T-helper 9 cell (primary cell): ENCODE measurements around the gene ANKFN1.

ENCODE experiments used
- DNase-seq: peaks from one replicate; pipeline ENCODE4 v3.0.0-alpha.2; 2020

ANKFN1 gene

DNA sequence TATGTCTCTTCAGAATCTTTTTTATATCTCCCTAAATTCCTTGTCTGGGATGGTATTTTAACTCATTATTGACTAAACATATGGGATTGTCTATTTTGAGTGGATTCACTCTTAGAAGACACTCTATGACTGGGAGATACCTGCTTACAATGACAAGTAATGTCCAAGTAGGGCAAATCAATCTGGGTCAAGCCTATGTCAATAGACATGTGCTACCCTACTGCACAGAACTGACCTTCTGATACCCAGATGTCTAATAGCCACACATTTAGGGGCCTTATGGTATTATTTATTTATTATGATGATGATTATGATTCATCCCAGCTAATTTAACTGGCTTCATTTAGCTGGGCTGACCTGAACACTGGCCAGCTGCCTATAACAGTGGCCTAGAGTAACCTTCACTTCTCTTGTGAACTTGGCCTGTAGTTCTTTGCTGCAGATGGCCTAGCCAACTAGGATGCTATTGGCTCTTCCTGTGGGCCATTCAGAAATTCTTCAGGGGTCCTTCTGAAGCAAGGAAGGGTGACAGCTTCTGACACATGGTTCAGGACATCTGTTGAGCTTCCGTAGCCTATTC lies 138.0 kb downstream of the ANKFN1 start:
- DNase-seq = no peak

- DNase-seq = no peak
Observed at GRCh38 chr17:56292010-56292409, 138.7 kb downstream of the ANKFN1 start.

DNA sequence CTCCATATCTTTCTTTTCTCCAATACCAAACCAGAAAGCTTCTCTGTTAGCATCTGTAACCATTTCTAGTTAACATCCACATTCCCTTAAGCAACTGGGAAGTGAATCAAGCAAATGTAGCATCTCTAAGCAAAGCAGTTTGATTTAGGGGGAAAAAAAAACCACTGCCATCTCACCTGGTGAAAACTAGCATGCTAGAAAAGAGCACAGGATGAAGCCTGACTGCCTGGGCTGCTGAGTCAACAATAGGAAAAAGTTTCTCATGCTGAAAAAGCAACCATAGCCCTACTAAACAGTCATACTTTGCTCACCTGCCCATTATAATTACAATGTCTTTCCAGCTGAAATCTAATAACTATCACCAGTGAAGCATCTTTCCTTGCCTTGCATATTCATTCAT lies 139.3 kb downstream of the ANKFN1 start:
- DNase-seq = no peak

GRCh38 chr17:56297184-56297583 lies 143.9 kb downstream of the ANKFN1 start:
- no peak for DNase-seq

DNA sequence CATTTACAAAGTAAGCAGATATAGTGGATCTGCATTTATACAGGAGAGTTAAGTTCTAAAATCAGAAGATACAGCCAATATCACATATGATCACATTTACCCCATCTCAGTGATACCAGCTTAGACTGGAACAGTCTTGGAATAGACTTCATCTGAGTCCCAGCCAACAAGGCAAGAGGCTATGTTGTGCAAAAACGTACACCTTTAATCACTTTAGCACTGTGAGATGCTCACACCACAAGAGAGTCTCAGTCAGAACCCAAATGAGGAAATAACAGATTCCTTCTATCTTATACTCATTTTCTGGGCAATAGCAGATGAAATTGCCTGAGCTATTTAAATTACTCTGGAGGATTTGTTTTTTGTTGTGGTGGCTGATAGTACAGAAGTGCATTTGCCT lies 145.6 kb downstream of the ANKFN1 start:
- DNase-seq = no peak

GRCh38 chr17:56300144-56300543 lies 146.9 kb downstream of the ANKFN1 start:
- DNase-seq = no peak

- no peak for DNase-seq
Observed at GRCh38 chr17:56305007-56305406, 151.7 kb downstream of the ANKFN1 start.

DNA sequence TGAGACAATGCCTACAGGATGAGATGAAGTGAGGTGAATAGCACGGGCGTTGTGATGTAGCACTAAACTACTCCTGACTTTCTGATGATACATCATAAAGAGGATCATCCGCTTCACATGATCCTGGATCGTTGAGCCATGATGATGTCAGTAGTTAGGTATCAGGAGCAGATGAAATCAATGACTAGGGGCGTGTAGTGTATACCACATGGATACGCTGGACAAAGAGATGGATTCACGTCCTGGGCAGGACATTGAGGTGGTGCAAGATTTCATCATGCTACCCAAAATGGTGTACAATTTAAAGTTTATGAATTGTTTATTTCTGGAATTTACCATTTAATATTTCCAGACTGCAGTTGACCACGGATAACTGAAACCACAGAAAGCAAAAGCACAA lies 156.6 kb downstream of the ANKFN1 start:
- no peak for DNase-seq

GRCh38 chr17:56310782-56311181 lies 157.5 kb downstream of the ANKFN1 start:
- no peak for DNase-seq

DNA sequence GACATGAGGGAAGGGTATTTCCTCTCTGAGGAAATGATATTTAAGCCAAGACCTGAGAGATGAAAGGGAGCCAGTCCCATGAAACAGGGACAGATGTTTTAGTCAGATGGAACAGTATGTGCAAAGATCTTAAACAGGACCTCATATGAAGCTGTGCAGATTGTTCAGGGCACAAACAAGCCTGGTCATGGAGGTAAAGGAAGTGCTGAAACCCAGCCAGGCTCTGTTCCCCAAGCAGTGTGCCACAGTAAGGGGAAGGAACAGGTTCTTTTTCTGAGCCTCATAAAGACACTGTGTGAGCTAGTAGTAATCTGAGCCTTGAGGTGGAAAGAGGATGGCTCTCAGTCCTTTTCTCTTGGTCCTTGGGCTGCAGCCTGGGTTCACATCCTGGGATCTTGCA lies 159.9 kb downstream of the ANKFN1 start:
- DNase-seq = no peak

DNA sequence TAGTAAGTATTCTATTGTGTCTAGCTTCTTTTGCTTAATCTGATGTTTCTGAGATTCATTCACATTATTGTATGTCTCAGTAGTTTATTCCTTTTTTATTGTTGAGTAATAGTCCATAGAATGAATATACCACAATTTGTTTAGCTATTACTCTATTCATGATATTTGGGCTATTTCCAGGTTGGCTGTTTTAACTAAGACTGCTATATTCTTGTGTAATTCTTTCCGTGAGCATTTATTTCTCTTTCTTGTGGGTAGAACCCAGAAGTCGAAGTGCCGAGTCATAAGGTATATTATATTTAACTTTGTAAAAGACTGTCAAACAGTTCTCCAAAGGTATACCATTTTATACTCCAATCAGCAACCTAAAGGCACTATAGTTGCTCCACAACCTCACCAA lies 160.8 kb downstream of the ANKFN1 start:
- no peak for DNase-seq

DNA sequence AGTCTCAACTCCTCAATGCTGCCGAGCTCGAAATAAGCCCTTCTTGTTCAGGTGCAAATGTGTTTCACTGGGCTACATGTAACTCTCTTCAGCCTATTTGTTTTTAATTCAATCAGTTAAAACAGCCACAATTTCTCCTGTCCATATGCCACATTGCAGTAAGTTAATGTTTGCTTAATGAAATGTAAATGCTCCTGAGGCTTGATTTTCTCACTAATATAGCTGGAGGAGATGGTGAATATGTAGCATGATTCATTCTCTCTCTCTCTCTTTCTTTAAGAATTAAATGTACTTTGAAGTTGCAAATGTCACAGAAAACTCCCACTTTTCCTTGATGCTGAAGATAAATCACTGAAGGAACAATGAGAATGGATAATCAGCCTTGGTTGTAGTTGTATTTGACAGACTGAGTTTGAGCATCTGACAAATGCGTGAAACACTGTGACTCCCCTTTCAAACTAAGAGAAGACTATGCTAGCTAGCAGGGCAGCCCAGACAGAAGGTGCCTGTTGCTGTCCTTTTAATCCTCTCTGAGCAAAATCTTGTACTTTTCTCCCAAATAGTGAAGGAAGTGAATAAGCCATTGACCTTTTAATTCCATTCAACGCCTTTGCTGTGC lies 161.8 kb downstream of the ANKFN1 start:
- no peak for DNase-seq

- DNase-seq = no peak
Observed at GRCh38 chr17:56316604-56317003, 163.3 kb downstream of the ANKFN1 start.

DNA sequence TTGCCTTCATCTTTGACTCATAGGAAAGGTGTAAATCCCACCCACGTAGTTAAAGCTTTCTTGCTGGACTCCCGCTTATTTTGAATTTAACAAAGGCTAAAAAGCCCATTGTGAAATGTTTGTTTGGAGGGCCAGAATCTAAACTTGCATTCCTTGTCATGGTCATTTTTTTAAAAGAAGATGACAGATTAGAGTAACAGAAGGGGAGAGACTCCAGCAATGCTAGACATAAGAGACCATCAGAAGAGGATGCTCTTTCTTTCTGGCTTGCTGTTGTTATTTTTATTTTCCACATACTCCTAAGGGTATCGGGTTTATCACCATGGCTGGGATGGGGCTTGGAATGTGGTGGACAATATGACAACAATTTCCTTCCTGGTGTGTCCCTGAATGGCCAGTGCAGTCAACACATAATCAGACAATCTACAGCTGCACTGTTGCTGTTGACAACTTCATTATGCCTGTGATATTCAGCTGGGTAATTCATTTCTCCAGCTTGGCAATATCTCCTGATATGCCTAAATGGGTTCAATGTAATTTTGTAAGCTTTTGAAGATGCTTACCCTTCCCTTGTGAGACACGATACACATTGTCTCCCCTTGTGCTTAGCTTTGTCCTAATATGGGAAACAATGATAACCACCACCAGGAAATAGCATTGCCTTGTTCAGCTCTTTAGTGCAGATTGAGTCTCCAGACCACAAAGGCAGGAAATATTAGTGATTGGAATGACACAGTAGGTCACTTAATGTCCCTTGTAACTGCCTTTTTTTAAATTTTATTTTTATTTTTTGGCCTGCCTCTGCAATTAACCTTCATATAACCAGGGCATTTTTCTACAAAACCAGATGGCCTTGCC lies 164.3 kb downstream of the ANKFN1 start:
- no peak for DNase-seq

- DNase-seq = no peak
Observed at GRCh38 chr17:56319531-56319930, 166.3 kb downstream of the ANKFN1 start.

DNA sequence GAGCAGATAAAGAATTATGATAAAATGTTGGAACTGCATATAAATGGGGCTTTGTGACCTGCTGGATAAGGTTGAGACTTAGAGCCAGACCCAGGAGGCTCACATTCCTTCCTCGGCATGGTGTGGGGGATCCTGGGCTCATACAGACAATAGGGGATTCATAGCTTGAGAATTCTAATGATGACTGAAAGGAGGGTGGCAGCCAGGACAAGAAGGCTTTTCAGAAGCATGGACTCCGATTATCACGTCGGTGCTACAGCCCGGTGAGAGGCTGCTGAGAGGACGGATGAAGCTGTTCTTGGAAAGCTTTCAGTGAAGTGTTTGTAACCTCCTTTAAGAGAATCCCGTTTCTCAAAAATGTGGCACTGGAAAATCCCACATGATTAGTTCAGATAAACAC lies 167.2 kb downstream of the ANKFN1 start:
- no peak for DNase-seq

DNA sequence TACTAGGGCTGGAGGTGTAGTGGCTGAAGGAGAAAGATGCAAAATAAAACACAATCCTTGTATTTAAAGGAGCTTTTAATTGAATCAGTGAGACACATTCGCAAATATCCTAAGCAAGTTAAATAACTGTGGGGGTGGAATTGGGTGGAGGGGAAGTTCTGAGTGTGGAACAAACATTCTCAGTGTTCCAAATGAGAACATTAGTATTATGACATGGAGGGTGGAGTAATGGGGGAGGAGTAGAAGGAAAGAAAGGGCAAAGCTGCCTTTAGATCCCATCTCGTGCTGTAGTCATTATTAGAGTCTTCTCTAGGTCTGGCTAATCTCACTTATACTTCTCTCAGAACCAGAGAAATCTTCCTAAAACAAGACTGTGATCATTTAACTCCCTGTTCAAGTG lies 169.7 kb downstream of the ANKFN1 start:
- no peak for DNase-seq

DNA sequence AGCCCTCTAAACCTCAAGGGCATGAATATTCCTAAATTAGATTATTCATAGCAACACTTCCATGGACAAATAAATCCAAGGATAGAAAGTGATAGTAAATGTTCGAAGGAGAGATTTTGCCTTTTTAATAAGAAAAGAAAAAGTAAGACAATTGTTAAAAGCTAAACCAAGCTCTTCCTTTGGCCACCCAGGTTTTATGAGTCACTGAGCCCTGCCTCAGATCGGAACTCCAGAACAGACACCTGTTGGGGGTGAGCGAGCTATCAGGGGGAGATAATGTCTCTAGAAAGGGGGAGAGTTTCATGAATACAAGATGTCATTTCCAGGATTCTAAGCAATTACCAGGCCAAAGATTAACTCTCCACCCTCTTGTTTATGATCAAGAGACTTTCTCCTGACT lies 171.4 kb downstream of the ANKFN1 start:
- no peak for DNase-seq

DNA sequence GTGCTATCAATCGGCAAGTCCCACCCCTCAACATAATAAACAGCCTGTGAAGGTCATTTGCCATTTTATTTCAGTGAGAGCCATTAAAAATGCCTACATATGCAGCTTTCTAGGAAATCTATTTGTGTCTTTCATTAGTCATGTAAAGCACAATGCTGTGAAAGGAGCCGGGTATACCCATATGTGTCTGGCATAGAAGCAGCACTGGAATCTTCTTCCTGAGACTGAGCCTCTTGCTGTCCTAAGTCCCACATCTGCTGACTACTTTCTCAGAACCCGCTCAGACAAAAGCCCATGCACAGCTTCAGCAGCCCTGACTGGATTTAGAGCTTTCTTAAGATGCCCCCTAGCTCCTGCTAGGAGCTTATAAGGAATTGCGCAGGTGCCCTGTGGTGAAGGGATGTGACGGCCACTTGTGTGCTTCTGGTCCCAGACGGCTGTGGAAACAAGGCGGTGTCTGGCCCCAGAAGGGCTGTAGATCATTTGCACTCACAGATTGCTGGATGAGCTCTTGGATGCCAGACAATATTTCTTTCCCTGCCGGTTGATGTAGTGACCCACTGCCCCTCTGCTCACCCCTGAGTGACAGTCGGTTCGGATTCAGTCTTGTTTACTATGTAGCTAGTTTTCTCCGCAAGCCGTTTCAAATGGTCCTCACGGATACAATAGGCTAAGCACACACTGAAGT lies 172.2 kb downstream of the ANKFN1 start:
- DNase-seq = no peak

GRCh38 chr17:56326001-56326359 lies 172.7 kb downstream of the ANKFN1 start:
- DNase-seq = no peak

DNA sequence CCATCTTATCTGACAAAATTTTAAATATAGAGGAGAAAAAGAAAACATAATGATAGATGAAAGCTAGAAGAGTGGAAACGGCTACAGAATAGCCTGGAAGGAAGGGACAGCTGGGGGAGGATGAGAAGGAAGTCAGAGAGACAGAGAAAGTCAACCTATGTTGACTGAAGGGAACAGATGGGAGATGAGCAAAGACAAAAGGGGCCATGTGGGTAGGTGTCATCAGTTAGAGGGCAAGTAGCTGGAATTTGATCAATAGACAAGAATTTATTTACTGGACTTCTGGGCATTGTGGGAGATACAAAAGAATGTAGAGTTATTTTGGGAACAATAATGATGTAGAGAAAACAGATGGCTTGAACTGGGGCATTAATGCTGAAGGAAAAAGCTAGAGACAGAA lies 194.4 kb downstream of the ANKFN1 start:
- DNase-seq = no peak

GRCh38 chr17:56350592-56350991 lies 197.3 kb downstream of the ANKFN1 start:
- no peak for DNase-seq

DNA sequence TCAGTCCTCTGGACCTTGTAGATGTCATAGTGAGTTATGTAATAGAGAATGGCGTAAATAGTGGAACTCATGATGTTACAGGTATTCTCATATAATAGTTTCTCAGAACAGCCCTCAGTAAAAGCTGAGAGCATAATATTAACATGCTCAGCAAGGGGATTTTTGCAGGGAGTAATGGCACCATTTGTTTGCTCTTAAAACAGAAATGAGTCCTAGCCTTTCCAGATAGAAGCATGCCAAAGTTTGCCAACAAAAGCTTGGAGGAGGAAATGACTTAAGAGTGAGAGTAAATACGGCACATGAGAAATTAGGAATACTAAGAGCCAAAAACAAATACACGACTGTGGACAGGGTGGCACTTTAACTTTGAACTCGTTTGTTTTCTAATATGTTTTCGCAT lies 198.4 kb downstream of the ANKFN1 start:
- DNase-seq = no peak

DNA sequence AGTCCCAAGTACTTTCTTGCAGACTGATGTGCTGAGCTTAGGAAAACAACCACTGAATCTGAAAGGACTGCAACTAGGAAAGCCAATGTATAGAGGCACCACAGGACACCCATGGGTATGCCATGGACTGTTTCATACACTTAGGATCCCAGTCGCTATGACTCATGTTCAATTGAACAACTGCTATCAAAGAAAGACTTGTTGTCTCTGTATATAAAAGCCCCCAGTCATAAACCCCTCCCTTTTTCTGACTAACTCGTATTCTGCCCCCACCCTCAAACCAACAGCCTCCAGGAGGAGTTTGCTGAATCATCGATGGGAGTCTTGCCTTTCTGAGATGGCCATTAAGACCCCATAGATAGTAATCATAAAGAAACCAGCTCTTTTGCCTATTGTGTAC lies 205.4 kb downstream of the ANKFN1 start:
- no peak for DNase-seq
